Astrocyte (in vitro differentiated cells and primary cell): ENCODE measurements around the gene MTA1.

Source experiments
- EZH2 ChIP-seq: IDR thresholded peaks from 2 replicates; pipeline ENCODE4 v1.6.1; 2012; ENCODE audit warnings: mild to moderate bottlenecking, low read length, inconsistent platforms; ENCODE audit not compliant: insufficient read depth
- TF ChIP-seq, protein P1 (sequence below): IDR thresholded peaks from 2 replicates; pipeline ENCODE4 v1.5.1; 2011; ENCODE audit warnings: low read depth, mild to moderate bottlenecking, inconsistent platforms, low read length, moderate library complexity; ENCODE audit not compliant: insufficient read depth

- TF ChIP-seq, protein P1, sequence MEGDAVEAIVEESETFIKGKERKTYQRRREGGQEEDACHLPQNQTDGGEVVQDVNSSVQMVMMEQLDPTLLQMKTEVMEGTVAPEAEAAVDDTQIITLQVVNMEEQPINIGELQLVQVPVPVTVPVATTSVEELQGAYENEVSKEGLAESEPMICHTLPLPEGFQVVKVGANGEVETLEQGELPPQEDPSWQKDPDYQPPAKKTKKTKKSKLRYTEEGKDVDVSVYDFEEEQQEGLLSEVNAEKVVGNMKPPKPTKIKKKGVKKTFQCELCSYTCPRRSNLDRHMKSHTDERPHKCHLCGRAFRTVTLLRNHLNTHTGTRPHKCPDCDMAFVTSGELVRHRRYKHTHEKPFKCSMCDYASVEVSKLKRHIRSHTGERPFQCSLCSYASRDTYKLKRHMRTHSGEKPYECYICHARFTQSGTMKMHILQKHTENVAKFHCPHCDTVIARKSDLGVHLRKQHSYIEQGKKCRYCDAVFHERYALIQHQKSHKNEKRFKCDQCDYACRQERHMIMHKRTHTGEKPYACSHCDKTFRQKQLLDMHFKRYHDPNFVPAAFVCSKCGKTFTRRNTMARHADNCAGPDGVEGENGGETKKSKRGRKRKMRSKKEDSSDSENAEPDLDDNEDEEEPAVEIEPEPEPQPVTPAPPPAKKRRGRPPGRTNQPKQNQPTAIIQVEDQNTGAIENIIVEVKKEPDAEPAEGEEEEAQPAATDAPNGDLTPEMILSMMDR, result no peak
- TF ChIP-seq EZH2, result no peak
Measured at GRCh38 chr14:105432657-105433056, 13.0 kb downstream of the MTA1 start.
